ENCODE measurements around the gene IL17RE. TPM values are rescaled to one million over a fixed set of nuclear protein-coding genes. Genes with fewer than 3 reads are reported as not detected.

IL17RE gene
- total and polyA plus RNA-seq, 2 of the 13 experiments (the other 11 are each of a cell fraction or from before 2014, with no cell fraction given), result 14.5 to 24.1 TPM

GRCh38 chr3:9946112-9947024 is 43.7 kb downstream of the IL17RE start (continued):
- TF ChIP-seq HNF1B (CRISPR knock-in tag; IDR thresholded peaks at IDR 0.05) (peak; percentile 66), CEBPB (IDR thresholded peaks at IDR 0.05; ENCODE audit: borderline replicate concordance, low read depth, low read length) (no peak), ZSCAN12 (CRISPR knock-in tag; IDR thresholded peaks at IDR 0.05) (no peak), ZNF580 (CRISPR knock-in tag; IDR thresholded peaks at IDR 0.05; ENCODE audit: borderline replicate concordance, low read depth) (no peak), ZNF563 (CRISPR knock-in tag; IDR thresholded peaks at IDR 0.05) (peak; percentile 20), CCAR2 (optimal IDR thresholded peaks at IDR 0.05; ENCODE audit: low read depth, low read length) (no peak), REL (CRISPR knock-in tag; conservative IDR thresholded peaks at IDR 0.05) (no peak; the same call in 1 of the 2 replicates), PLSCR1 (CRISPR knock-in tag; IDR thresholded peaks at IDR 0.05; ENCODE audit: borderline replicate concordance) (no peak), ERF (CRISPR knock-in tag; IDR thresholded peaks at IDR 0.05) (peak; percentile 86), RXRB (CRISPR knock-in tag; IDR thresholded peaks at IDR 0.05; ENCODE audit: borderline replicate concordance) (peak; percentile 51; the same call in 1 of the 2 replicates), E2F2 (CRISPR knock-in tag; IDR thresholded peaks at IDR 0.05; ENCODE audit: borderline replicate concordance) (0 out of 2 replicates have a peak, but pooled peaks have one; percentile 70), TBP (CRISPR knock-in tag; IDR thresholded peaks at IDR 0.05) (peak; percentile 68; the same call in 1 of the 2 replicates), ZNF275 (CRISPR knock-in tag; IDR thresholded peaks at IDR 0.05; ENCODE audit: borderline replicate concordance) (peak; percentile 48; the same call in 1 of the 2 replicates), ZNF10 (CRISPR knock-in tag; IDR thresholded peaks at IDR 0.05; ENCODE audit: borderline replicate concordance, low read depth) (no peak), ZNF282 (IDR thresholded peaks at IDR 0.05; ENCODE audit: partially characterized antibody) (no peak), MAF1 (CRISPR knock-in tag; IDR thresholded peaks at IDR 0.05; ENCODE audit: borderline replicate concordance) (peak; percentile 75; the same call in 1 of the 2 replicates), EEA1 (CRISPR knock-in tag; IDR thresholded peaks at IDR 0.05; ENCODE audit: borderline replicate concordance) (peak; percentile 59; the same call in 1 of the 2 replicates), ZNF180 (CRISPR knock-in tag; IDR thresholded peaks at IDR 0.05; ENCODE audit: borderline replicate concordance, low read depth) (peak; percentile 49; the same call in 1 of the 2 replicates), POLR2AphosphoS2 (IDR thresholded peaks at IDR 0.05; ENCODE audit: low read depth, low read length) (no peak), ZC3H13 (CRISPR knock-in tag; IDR thresholded peaks at IDR 0.05) (peak; percentile 27; the same call in 1 of the 2 replicates), HOXA7 (CRISPR knock-in tag; IDR thresholded peaks at IDR 0.05) (no peak)

Measured in HepG2 (cell line).